Left hindlimb (tissue), 1 donor: ENCODE results near the gene AMACR.
A peak's percentile ranks its signal among the peaks of the same experiment; 100 is the strongest.

Experiments used
- DNase-seq: peaks from one replicate; pipeline ENCODE4 v3.0.0-alpha.2; 2018

AMACR gene

DNA sequence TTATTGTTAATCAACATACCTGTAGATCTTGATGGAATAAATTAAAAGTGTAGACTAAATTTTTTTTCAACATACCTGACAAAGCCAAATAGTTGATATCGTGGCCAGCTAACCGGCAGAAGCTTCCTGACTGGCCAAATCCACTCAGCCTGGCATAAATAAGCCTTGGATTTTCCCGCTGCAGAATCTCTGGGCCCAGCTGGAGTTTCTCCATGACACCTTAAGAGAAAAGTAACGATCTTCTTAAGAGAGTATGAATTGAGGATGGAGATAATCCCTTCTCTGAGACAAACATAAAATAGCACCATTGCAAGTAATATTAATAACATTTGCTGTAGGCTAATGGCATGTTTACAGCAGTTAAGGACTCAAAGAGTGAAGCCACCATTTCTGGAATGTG lies 2.2 kb downstream of the AMACR start:
- no peak for DNase-seq

DNA sequence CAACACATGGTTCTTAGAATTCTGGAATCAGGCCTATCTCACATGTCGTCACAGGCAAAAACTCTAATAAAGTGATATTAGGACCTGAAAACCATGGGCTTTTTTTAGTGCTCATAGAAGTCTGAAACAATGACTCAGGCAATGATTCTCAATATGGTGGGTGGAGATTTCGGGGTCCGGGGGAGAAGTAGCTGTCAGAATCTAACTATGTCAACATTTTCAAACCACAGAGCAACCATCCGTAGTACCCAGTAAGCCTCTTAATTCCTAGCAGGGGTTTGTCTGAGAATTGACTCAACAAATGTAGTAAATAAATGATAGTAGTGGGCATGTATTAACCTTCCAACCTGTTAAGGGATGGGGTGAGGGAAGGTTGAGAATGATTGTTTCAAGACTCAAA lies 2.6 kb downstream of the AMACR start:
- no peak for DNase-seq

DNA sequence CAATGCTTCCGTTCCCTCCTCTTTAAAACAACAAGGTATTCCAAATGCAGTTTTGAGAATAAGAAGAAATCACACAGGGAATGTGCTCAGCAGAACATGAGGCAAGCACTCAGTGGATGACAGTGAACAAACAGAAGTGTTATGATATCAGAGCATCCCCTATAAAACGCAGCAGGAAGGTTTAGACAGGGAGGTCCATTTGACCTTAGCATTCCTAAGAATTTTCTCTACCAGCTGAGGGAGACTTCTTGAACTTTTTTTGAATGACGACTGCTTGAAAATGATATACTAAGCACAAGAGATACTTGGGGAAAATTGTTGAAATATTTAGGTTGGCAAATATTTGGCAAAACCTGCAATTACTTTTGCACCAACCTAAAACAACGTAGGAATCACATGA lies 3.9 kb downstream of the AMACR start:
- DNase-seq = no peak

DNA sequence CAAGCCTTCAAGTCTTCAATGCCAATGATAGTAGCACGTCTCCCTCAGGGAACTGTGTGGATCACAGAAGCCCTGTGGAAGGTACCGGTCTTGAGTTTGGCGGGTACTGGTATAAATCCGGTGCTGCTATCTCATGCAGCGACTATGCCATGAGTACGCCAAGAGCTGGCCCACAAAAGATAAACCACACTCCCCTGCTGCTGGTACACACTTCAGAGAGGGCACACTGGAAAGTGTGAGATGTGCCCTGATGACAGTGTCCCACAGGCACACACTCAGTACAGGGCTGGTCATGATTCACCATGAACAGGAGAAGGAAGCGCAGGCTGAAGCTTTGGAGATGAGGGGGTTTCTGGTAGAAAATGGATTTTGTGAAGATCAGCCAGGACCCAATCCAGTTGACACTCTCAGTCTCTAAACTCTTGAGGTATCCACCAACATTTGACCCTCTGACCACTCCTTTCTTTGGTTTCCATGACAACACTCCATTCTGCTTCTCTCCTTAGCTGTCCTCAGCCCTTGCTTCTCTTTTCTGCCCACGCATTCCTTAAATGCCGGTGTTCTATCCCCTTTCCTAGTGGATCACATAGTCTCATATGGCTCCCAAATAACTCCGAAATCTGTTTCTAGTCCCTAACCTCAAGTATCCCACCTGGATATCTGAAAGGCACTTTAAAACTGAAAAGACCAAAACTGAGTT lies 5.1 kb downstream of the AMACR start:
- DNase-seq = no peak

DNA sequence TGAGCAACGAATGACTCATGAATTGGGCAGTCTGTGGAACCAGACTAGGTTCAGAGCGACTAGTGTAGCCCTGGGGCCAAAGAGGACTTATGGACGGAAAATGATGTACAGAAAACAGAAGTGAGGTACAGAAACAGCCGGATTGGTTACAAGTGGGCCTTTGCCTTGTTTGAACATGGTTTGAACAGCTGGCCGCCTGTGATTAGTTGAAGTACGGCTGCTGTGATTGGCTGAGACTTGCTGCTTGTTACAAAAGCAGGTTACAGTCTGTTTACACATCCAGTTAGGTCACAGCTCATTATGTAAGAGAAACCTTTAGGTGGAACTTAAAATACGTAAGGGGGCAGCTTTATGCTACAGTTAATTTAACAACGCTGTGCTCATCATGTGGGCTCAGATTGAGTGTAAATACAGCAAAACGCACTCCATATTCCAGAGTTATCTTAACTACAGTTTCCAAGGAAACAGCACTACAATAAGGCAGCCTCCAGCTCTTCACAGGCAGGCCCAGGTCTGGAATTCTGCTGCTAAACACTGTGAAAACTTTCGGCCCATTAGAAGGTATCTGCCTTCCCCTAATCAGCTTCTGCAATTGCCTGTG lies 6.5 kb downstream of the AMACR start:
- DNase-seq = no peak

DNA sequence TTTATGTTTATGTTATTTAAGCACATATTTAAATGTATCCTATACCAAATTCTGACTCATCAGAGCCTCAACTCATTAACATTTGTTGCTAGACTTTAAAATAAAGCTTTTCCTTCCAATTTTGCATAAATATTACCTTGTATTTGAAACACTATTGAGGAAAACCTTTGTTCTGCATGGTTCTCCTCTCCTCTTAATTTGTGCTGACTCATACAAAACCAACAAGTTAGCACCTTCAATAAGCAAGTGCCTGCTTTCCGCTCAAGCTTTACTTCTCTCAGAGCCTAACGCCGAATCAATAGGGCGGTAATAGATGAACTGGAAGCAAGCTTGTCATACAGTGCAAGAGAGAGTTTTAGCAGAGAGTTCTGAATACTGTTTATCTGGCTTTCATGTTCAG lies 7.9 kb downstream of the AMACR start:
- DNase-seq = no peak

DNA sequence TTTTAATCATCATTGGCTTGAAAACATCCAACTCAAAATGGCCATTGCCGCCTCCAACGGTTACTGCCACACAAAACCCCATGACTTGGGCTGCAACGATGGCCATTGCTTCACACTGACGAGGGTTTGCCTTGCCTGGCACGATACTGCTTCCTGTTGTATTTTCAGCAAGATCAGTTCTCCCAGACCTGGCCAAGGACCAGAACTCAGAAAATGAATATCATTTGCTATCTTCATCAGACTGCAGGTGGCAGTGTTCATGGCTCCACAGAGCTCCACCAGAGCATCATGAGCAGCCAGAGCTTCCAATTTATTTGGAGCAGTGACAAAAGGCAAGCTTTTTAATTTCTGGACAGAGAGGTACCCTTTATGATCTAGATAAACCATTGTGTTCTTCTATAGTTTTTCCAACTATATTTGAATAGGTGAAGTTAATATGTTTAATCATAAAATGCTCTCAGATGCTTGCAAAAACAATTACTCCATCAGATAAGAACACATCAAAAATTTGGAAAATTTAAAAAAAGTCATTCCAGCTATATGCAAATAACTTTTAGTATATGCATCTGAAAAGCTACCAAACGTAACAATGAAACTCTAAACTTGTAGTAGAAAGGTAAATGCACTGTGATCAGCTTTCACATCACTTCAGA lies 10.4 kb downstream of the AMACR start:
- DNase-seq = peak; percentile 49

DNA sequence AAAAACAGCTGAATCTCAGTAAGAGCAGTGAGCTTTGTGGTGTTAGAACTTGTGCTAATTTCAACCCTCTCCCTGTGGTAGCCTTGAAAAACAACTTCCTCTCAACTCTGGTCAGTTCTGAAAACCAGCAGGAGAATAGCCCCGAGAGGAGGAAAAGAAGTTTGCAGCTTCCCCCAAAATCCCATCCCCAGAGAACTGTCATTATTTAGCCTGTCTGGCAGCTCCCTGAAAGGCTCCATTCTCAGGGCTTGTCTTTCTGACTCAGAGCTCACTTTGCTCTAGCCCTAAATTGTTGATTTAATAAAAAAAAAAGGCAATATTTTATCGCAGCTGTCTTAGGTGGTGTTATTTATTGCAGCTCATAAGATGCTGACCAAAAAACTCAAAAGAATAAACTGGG lies 12.0 kb downstream of the AMACR start:
- DNase-seq = no peak

DNA sequence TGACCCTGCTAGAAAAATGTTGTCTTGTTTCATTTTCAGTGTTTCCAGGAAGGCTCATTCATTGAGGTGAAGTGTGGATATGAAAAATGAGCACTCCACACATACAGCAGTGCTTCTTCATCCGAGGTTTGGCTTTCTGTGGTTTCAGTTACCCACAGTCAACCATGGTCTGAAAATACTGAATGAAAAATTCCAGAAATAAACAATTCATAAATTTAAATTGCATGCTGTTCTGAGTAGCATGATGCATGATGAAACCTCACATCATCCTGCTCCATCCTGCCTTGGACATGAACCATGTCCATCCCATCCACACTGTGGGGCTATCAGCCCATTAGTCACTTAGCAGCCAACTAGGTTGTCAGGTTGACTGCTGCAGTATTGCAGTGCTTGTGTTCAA lies 13.0 kb downstream of the AMACR start:
- no peak for DNase-seq

DNA sequence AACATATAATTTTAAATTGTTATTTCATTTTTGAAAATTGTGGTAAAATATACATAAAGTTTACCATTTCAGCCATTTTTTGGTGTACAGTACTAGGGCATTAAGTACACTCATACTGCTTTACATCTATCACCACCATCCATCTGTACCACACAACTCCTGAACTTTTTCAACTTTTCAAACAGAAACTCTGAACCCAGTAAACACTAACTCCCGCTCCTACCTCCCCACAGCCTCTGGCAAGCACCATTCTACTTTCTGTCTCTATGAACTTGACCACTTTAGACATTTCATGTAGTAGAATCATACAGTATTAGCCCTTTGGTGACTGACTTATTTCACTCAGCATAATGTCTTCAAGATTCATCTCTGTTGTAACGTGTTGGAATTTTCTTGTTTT lies 15.0 kb downstream of the AMACR start:
- DNase-seq = no peak

DNA sequence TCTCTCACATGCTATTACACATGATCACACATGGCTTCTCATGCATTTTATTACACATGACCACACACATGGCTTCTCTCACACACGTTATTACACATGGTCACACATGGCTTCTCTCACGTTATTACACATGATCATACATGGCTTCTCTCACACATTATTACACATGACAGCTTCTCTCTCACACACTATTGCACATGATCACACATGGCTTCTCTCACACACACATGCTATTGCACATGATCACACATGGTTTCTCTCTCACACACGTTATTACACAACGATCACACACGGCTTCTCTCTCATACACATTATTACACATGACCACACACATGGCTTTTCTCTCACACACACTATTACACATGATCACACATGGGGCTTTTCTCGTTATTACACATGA lies 22.4 kb downstream of the AMACR start:
- DNase-seq = no peak

DNA sequence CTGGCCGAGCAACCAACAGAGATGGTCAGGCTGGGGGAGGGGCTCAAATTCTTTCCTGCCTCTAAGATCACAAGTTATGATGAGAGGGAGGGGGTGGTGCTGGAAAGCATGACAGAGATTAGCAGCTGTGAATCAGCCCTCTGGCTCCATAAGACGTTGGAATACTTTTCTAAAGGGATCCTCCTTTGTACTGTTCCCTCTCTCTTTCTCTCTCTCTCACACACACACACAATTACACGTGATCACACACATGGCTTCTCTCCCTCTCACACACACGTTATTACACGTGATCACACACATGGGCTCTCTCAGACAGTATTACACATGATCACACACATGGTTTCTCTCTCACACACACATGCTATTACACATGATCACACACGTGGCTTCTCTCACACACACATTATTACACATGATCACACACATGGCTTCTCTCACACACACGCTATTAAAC lies 23.2 kb downstream of the AMACR start, which contains the start of gene SLC45A2:
SLC45A2 (minus strand) TSS at position 23 of the 454 bp plus-strand sequence. CDS start 110 bp downstream, outside the sequence.
- DNase-seq = no peak

DNA sequence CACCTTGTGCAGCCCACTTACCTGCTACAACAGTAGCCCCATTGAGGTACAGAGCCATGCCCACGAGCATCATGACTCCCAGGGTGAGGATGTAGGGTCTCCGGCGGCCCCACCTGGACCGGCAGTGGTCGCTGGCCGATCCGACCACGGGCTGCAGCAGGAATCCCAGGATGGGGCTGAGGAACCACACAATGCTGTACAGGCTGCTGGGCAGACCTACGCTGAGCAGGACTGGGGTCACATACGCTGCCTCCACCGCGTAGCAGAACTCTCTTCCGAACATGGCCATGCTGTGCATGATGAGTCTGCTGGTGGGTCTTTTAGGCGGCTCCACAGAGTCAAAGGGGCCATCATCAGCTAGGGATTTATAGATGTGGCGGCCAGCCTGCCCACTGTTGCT lies 23.7 kb downstream of the AMACR start:
- DNase-seq = no peak

DNA sequence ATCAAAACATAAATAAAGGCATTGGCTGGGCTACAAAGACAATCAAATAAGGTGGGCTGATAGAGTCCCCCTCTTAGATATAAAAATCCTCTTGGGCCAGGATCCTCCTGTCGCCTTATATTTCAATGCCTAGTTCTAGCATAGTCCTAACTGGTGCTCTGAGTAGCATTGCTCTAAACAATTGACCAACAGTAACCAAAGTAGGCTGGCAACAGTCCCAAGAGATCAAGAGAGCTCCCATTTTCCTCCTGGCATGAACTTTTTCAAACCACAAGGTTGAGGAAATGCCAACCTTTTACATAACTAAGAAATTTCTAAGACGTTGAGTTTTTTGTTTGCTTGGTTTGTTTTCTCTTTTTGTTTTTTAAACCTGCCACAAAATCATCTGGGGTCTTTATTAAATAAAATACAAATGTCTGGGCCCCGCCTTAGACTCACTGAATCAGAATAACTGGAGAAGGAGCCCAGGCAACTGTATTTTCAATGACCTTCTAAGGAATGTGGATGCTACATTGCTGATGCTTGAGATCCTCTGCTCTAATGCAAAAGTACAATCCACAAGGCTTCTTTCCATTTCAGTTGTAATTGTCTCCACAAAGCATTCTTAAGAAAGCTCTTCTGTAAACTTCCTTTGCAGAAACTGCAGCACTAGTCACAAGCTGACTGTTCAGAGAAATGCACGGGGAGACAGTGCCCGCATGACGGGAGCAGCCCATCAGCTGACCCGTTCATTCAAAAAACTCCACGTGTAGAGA lies 26.3 kb downstream of the AMACR start:
- no peak for DNase-seq

DNA sequence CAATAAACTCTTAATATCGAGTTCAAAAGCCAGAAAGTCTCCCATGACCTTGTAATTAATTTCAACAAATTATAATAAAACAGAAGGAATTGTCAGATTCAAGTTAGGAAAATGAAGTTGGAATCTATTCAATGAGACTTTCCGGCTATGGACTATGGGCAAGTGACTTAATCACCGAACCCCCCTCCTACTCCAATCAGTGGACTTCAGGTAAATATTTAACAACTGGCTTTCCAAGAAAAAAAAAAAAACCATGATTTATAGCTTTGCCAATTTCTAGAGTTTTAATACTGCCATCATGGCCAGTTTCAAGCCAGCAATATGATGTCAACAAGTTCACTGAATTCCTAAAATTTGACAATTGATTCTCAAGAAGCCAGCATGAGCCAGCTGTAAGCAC lies 27.8 kb downstream of the AMACR start:
- no peak for DNase-seq

DNA sequence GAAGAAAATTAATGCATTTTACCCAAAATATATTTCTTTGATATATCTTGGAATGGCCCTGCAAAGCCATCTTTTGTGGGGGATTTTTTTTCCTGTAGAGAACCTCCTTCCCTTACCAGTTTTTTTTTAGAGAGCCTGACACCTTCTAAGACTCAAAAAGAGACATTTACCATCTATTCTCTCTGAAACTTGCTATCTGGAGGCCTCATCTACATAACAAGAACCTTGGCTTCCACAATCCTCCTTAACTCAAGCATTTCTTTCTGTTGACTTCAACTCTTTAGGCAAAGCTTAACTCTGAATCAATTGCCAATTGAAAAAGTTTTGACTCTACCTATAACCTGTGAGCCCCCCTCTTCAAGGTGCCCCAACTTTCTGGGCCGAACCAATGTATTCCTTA lies 29.5 kb downstream of the AMACR start:
- no peak for DNase-seq

DNA sequence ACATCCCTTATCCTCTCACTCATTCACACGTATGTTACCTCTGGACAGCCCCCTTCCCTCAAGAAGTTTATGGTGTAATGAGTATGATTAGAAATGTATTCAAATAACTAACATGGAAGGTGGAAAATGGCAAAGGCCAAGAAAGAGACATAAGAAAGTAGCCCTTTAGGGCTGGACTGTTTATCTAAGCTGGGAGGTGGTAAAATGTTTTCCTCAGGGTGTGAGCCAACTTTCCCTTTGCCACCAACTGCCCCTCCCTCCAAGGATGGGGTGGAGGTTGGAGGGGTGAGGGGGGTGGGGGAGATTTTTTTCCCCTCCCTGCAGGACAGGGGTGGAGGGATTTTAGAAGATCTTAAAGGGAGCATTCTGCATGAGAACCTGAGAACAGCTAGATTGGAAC lies 31.5 kb downstream of the AMACR start:
- no peak for DNase-seq

DNA sequence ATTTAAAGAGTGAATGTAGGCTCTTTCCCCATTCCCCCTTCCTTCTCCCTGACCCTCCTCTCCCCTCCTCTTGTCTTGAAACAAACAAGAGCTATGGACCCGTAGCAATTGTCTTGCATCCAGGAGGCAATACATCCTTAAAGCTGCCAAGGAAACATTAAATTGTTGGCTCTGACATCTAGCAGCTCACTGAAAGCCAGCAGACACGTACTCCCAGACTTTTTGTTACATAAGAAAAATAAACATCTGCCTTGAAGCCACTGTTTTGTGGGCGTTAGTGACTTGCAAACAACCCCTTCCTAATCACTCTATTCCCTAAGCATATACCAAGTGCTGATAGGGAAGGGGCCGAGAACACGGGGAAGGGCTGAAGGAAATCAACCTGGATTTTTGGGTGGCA lies 32.0 kb downstream of the AMACR start:
- no peak for DNase-seq

DNA sequence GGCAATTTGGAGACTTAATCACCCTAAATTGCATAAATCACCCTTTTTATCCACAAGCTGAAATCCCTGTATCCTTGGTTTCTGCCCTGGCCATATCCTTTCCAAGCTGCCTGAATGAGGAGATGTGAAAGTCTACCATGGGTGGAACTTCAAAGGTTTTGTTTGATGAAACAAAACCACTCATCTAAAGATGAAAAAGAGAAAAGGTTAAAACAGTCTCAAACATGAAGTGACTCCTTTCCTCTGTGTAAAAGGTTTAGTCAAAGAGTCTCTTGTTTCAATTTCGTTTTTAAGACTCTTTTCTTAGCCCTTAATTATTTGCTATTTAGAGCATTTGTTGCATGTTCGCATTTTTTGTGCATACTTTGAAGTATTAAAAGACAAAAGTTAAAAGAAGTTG lies 34.6 kb downstream of the AMACR start:
- DNase-seq = no peak

DNA sequence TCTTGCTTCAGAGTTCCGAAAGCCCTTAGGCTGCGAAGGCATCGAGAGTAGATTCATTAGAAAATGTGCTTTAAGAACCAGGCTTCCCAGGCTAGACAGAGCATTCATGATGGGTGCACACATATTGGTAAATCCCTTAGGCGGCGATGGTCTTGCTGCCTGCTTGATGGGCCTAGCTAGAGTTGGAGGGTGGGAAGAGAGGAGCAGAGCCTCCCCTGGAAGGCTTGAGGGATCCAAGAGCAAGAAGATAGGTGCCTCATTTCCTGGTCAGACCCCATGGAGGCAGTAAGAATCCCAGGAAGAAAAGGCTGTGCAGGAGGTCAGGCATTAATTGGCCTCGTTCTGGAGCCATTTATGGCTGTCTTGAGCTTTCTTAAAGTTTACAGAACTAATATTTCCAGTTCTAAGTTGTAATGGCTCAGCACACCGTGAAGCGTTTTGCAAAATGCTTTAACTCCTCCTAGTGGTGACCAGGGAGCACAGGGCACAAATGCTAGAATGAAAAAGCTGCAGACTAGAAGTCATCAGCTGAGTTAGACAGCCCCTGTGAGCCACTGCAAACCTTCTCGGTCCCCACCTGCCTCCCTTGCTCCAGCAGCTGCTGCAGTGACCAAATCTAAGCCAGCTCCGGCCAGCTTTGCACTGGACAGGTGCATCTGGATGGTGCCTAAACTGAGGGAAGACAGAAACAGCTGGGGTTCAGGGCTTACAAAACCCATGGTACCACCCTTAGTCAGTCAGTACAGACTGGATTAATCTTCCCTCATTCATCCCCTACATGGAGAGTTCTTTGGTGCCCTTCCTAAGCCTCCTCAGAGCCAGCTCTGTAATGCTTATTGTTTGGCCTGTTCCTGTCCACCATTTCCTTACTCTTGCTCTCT lies 38.0 kb downstream of the AMACR start:
- peak; percentile 40 for DNase-seq

DNA sequence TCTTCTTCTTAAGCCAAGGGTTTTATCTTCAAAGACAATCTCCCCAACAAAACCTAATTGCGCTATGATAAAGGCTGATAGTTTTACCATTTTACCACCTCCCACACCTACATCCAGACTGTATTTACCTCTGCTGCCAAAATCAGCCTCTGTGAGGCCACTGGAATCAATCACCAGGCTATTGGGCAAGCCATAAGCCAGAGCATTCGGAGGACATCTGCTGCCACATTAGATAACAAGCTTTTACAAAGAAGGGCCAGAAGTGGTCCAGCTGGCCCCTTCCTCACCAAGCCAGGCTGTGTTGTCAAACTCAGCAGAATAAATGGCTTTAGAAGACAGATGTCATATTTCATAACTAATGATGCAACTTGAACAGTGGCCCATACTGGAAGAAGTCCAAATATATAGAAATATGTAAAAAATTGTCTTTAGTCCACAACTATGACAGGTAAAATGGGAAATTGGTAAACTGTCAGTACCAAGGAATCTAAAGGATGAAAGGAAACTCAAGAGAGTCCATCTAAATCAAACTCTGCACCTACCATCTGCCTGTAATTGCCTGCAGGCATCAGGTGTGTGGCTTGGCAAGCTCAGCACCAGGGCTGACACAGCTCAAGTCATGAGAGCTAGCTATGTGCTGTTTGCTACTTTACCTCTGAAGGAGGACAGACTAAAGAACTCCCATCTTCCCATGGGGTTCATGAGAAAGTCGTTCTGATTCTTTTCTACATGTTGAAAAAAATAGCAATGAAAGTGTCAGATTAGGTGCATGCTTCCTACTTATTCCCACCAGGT lies 39.4 kb downstream of the AMACR start:
- no peak for DNase-seq

DNA sequence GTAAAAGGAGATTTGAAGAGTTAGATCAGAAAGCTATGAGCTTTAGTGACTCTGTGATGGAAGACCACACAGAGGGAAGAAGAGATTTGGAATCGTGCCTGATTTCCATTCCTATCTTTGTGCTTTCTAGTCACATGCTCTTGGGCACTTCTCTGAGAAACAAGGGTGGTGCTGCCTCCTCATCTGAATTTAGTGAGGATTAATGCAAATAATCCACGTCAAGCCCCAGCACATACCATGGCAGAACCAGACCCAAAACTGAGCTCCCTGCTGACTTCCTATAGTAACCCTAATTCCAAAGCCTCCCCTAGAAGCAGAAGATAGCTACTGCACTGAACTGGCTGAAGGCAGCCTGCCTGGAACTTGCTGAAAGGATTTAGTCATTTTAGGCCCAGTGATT lies 41.0 kb downstream of the AMACR start:
- DNase-seq = no peak
